ENCODE data around the gene ANKRD23. TPM values are rescaled to one million over a fixed set of nuclear protein-coding genes. Genes with fewer than 3 reads are reported as not detected.

Gene ANKRD23
- total and polyA plus RNA-seq, 2 of the 13 experiments (the other 11 are each of a cell fraction or from before 2014, with no cell fraction given) = 1.5 to 1.6 TPM

DNA sequence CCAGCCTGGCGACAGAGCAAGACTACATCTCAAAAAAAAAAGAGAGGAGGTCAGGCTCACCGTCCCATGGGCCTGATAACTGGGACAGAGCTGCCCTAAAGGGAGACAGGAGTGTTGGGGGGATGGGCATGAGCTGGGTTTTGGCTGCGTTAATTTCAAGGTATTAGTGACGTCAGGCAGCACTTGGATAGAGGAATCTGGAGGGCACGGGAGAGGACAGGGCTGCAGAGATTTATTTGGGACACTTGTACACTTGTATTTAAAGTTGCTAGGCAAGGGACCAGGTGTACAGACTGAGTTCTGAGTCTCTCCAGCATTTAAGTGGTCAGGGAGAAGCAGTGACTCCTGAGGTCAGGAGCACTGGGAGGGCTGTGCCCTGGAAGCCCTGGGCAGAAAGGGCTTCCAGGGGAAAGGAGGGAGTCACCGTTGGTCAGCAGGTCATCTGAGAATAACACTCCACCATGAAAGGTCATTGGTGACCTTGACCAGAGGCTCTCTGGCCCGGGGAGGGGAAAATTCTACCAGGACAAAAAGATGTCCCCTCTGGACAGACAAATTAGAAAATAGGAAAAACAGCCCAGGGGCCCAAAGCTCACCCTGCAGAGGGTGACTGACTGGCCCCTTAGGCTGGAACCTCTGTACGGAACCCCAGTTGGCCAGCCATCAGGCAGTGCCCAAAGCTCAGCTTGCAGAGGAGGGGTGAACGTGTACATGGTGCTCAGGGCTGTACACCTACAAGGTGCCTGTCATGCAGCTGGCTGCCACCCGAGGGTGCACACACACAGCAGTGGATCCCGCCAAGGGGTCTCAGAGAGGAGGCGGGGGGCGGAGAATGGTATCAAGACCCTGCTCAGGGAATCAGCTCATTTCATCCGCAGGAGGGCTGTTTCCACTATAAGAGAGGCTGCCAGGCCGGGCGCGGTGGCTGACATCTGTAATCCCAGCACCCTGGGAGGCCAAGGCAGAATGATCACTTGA, 50.8 kb downstream of the ANKRD23 start:
- peak; percentile 67 for FAIRE-seq
- BruUV-seq (replicated peaks) = no TSS peak
- Histone ChIP-seq H3K4me2 (ENCODE audit: low read depth, low read length) (peak overlapping the region; percentile 38), H2AFZ (ENCODE audit: low read length) (no peak overlapping the region), H3K9me3 (ENCODE audit: low read length) (no peaks in the 10 kb centered on the region), H4K20me1 (ENCODE audit: insufficient read depth, low read length) (no peaks in the 10 kb centered on the region), H3K36me3 (replicated peaks in 1 of 2; ENCODE audit: control insufficient read depth in 1 of 2, insufficient read depth in 2 of 2, low read length in 2 of 2) (no peaks in the 10 kb centered on the region), H3K79me2 (ENCODE audit: insufficient read depth, low read length) (no peaks in the 10 kb centered on the region), H3K27me3 (ENCODE audit: control insufficient read depth in 1 of 2, insufficient read depth in 2 of 2, low read length in 2 of 2) (no peaks in the 10 kb centered on the region), H3K9ac (ENCODE audit: insufficient read depth, low read depth, low read length) (no peak overlapping the region), H3K27ac (ENCODE audit: extremely low read length, insufficient read depth, low read length) (peak overlapping the region; percentile 26), H3K4me3 (replicated peaks in 1 of 3; ENCODE audit: insufficient read depth in 1 of 3, low read depth in 2 of 3, low read length in 3 of 3) (no peak overlapping the region), H3K4me1 (ENCODE audit: insufficient read depth, low read length) (peaks cover 26% of the 10 kb centered on the region)
- WGBS (ENCODE audit: low lambda C conversion rate) = 78% methylated on average over 17 of the region's 17 CpGs
- no peak for DNase-seq (ENCODE audit: low spot score)
- ChIA-PET POLR2A (no interaction called here), CTCF (ENCODE audit: low intra/inter-chr PET ratio, low total read pairs) (no interaction called here)
- in situ Hi-C loops (cut with HindIII; ENCODE audit: extremely low pct_ligation_motif_present, low pct_unique_long_range_greater_than_20kb) = no loop called here
- intact Hi-C loops (cut with micrococcal nuclease; ENCODE audit: unreplicated experiment) = no loop called here
- peak; percentile 86 for ATAC-seq
- TF ChIP-seq, protein P1, sequence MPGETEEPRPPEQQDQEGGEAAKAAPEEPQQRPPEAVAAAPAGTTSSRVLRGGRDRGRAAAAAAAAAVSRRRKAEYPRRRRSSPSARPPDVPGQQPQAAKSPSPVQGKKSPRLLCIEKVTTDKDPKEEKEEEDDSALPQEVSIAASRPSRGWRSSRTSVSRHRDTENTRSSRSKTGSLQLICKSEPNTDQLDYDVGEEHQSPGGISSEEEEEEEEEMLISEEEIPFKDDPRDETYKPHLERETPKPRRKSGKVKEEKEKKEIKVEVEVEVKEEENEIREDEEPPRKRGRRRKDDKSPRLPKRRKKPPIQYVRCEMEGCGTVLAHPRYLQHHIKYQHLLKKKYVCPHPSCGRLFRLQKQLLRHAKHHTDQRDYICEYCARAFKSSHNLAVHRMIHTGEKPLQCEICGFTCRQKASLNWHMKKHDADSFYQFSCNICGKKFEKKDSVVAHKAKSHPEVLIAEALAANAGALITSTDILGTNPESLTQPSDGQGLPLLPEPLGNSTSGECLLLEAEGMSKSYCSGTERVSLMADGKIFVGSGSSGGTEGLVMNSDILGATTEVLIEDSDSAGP (CRISPR knock-in tag; IDR thresholded peaks at IDR 0.05; ENCODE audit: borderline replicate concordance) = peak; percentile 47; the same call in 1 of the 2 replicates
- TF ChIP-seq, protein P2, sequence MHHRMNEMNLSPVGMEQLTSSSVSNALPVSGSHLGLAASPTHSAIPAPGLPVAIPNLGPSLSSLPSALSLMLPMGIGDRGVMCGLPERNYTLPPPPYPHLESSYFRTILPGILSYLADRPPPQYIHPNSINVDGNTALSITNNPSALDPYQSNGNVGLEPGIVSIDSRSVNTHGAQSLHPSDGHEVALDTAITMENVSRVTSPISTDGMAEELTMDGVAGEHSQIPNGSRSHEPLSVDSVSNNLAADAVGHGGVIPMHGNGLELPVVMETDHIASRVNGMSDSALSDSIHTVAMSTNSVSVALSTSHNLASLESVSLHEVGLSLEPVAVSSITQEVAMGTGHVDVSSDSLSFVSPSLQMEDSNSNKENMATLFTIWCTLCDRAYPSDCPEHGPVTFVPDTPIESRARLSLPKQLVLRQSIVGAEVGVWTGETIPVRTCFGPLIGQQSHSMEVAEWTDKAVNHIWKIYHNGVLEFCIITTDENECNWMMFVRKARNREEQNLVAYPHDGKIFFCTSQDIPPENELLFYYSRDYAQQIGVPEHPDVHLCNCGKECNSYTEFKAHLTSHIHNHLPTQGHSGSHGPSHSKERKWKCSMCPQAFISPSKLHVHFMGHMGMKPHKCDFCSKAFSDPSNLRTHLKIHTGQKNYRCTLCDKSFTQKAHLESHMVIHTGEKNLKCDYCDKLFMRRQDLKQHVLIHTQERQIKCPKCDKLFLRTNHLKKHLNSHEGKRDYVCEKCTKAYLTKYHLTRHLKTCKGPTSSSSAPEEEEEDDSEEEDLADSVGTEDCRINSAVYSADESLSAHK (CRISPR knock-in tag; IDR thresholded peaks at IDR 0.05; ENCODE audit: borderline replicate concordance) = no peak
- TF ChIP-seq, protein P3, sequence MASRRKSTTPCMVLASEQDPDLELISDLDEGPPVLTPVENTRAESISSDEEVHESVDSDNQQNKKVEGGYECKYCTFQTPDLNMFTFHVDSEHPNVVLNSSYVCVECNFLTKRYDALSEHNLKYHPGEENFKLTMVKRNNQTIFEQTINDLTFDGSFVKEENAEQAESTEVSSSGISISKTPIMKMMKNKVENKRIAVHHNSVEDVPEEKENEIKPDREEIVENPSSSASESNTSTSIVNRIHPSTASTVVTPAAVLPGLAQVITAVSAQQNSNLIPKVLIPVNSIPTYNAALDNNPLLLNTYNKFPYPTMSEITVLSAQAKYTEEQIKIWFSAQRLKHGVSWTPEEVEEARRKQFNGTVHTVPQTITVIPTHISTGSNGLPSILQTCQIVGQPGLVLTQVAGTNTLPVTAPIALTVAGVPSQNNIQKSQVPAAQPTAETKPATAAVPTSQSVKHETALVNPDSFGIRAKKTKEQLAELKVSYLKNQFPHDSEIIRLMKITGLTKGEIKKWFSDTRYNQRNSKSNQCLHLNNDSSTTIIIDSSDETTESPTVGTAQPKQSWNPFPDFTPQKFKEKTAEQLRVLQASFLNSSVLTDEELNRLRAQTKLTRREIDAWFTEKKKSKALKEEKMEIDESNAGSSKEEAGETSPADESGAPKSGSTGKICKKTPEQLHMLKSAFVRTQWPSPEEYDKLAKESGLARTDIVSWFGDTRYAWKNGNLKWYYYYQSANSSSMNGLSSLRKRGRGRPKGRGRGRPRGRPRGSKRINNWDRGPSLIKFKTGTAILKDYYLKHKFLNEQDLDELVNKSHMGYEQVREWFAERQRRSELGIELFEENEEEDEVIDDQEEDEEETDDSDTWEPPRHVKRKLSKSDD (CRISPR knock-in tag; IDR thresholded peaks at IDR 0.05; ENCODE audit: low read depth) = no peak
- TF ChIP-seq ZNF530 (CRISPR knock-in tag; IDR thresholded peaks at IDR 0.05; ENCODE audit: low read depth) = no peak
- TF ChIP-seq NFKB2 (CRISPR knock-in tag; IDR thresholded peaks at IDR 0.05; ENCODE audit: borderline replicate concordance) = no peak
- TF ChIP-seq ZNF777 (CRISPR knock-in tag; IDR thresholded peaks at IDR 0.05) = no peak
- TF ChIP-seq STAG1 (CRISPR knock-in tag; IDR thresholded peaks at IDR 0.05) = peak; percentile 51
- TF ChIP-seq, protein P4, sequence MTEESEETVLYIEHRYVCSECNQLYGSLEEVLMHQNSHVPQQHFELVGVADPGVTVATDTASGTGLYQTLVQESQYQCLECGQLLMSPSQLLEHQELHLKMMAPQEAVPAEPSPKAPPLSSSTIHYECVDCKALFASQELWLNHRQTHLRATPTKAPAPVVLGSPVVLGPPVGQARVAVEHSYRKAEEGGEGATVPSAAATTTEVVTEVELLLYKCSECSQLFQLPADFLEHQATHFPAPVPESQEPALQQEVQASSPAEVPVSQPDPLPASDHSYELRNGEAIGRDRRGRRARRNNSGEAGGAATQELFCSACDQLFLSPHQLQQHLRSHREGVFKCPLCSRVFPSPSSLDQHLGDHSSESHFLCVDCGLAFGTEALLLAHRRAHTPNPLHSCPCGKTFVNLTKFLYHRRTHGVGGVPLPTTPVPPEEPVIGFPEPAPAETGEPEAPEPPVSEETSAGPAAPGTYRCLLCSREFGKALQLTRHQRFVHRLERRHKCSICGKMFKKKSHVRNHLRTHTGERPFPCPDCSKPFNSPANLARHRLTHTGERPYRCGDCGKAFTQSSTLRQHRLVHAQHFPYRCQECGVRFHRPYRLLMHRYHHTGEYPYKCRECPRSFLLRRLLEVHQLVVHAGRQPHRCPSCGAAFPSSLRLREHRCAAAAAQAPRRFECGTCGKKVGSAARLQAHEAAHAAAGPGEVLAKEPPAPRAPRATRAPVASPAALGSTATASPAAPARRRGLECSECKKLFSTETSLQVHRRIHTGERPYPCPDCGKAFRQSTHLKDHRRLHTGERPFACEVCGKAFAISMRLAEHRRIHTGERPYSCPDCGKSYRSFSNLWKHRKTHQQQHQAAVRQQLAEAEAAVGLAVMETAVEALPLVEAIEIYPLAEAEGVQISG (CRISPR knock-in tag; IDR thresholded peaks at IDR 0.05) = peak; percentile 18; the same call in 1 of the 2 replicates
- TF ChIP-seq, protein P5, sequence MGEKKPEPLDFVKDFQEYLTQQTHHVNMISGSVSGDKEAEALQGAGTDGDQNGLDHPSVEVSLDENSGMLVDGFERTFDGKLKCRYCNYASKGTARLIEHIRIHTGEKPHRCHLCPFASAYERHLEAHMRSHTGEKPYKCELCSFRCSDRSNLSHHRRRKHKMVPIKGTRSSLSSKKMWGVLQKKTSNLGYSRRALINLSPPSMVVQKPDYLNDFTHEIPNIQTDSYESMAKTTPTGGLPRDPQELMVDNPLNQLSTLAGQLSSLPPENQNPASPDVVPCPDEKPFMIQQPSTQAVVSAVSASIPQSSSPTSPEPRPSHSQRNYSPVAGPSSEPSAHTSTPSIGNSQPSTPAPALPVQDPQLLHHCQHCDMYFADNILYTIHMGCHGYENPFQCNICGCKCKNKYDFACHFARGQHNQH (CRISPR knock-in tag; IDR thresholded peaks at IDR 0.05) = 0 out of 2 replicates have a peak, but pooled peaks have one; percentile 23

Data from HepG2 (cell line).